Endometrium (tissue), 2 donors: Measurements from ENCODE around the gene VILL.
"Not testable (repeated sequence)": the region's sequence is repeated elsewhere in the genome, so short reads cannot be mapped to it uniquely, and the experiment has no call there.

Experiments used
- FAIRE-seq: peaks from 2 replicates; lab custom pipeline; 2012; peaks lifted over from hg19 to GRCh38; lab: Jason Lieb, UNC
- donor health status: control.
- donor health status: control.

Gene VILL

GRCh38 chr3:37986479-37987314 lies 3.9 kb upstream of the VILL start:
- FAIRE-seq: no peak

GRCh38 chr3:37987315-37987697 lies 3.3 kb upstream of the VILL start:
- FAIRE-seq: no peak

- no peak for FAIRE-seq
These were observed 2.8 kb upstream of the VILL start for GRCh38 chr3:37987751-37988179.

GRCh38 chr3:37988376-37988775 lies 2.2 kb upstream of the VILL start:
- FAIRE-seq: not testable (repeated sequence)

- no peak for FAIRE-seq
These were observed 1.6 kb upstream of the VILL start for GRCh38 chr3:37988931-37989525.

- FAIRE-seq: no peak
These were observed 635 bp upstream of the VILL start for GRCh38 chr3:37989821-37990480.

- no peak for FAIRE-seq
These were observed 523 bp downstream of the VILL start for GRCh38 chr3:37991109-37991508.

GRCh38 chr3:37991823-37992222 lies 1.2 kb downstream of the VILL start:
- FAIRE-seq: no peak

- FAIRE-seq: no peak
These were observed 1.9 kb downstream of the VILL start for GRCh38 chr3:37992271-37993066.

- no peak for FAIRE-seq
These were observed 2.5 kb downstream of the VILL start for GRCh38 chr3:37993067-37993455.

GRCh38 chr3:37993460-37993819 lies 2.9 kb downstream of the VILL start:
- no peak for FAIRE-seq

- no peak for FAIRE-seq
These were observed 3.4 kb downstream of the VILL start for GRCh38 chr3:37993820-37994638.

GRCh38 chr3:37994639-37994972 lies 4.0 kb downstream of the VILL start:
- FAIRE-seq: no peak

GRCh38 chr3:37995652-37996641 lies 5.4 kb downstream of the VILL start:
- FAIRE-seq: no peak

GRCh38 chr3:37996785-37997301 lies 6.3 kb downstream of the VILL start:
- FAIRE-seq: no peak

- no peak for FAIRE-seq
These were observed 6.8 kb downstream of the VILL start for GRCh38 chr3:37997342-37997741.

- FAIRE-seq: no peak
These were observed 7.3 kb downstream of the VILL start for GRCh38 chr3:37997791-37998370.

- no peak for FAIRE-seq
These were observed 9.2 kb downstream of the VILL start for GRCh38 chr3:37999836-38000235.

GRCh38 chr3:38000242-38000916 lies 9.8 kb downstream of the VILL start:
- no peak for FAIRE-seq
